IMR-90 (cell line): ENCODE results near the gene ALKBH3. TPM values are rescaled to one million over a fixed set of nuclear protein-coding genes. Genes with fewer than 3 reads are reported as not detected.

Source experiments
- ATAC-seq: fragments of 200-7000 bp; cut with Tn5 transposase; 2 replicates; pipeline ENCODE4 v1.9.1; 2020; ENCODE audit warnings: low read depth, mild to moderate bottlenecking, moderate library complexity
- BruUV-seq: library from RNA; stranded (reverse); fragments of 400-500 nt; replicated peaks from 2 replicates; lab custom pipeline; 2021; lab: Mats Ljungman, UMichigan
- CTCF ChIA-PET: fragments of 300-600 bp; formaldehyde crosslinking; extraction: SDS; loops from one replicate; lab custom pipeline; 2021; ENCODE audit warnings: antibody characterized with exemption; lab: Yijun Ruan, JAX
- POLR2A ChIA-PET: fragments of 300-600 bp; sonication (Branson Sonifier 250); formaldehyde crosslinking; loops from one replicate; lab custom pipeline; 2022; ENCODE audit warnings: antibody characterized with exemption; ENCODE audit not compliant: unreplicated experiment; lab: Charles Lee
- DNase-seq: peaks from one replicate; pipeline ENCODE4 v3.0.0; 2013
- H2AFZ ChIP-seq: replicated peaks from 2 replicates; pipeline ENCODE3; 2013; ENCODE audit warnings: low read length, mild to moderate bottlenecking; ENCODE audit not compliant: poor library complexity
- H2AK5ac ChIP-seq: 2 replicates; pipeline ENCODE4 v1.6.1; 2013; ENCODE audit warnings: low read depth, low read length, inconsistent platforms
- H2AK9ac ChIP-seq: replicated peaks from 2 replicates; pipeline ENCODE3; 2013; ENCODE audit warnings: mild to moderate bottlenecking, low read depth, low read length, moderate library complexity; ENCODE audit not compliant: poor library complexity
- H2BK120ac ChIP-seq: 2 replicates; pipeline ENCODE4 v1.6.1; 2013; ENCODE audit warnings: low read depth, low read length, inconsistent platforms
- H2BK15ac ChIP-seq: 3 replicates; pipeline ENCODE4 v1.6.1; 2013; ENCODE audit warnings: low read depth, low read length, inconsistent platforms
- H2BK20ac ChIP-seq: 2 replicates; pipeline ENCODE4 v1.6.1; 2013; ENCODE audit warnings: low read depth, mild to moderate bottlenecking, inconsistent platforms, low read length, moderate library complexity
- H2BK5ac ChIP-seq: 2 replicates; pipeline ENCODE4 v1.6.1; 2013; ENCODE audit warnings: mild to moderate bottlenecking, low read depth, low read length, inconsistent platforms; ENCODE audit not compliant: poor library complexity, severe bottlenecking
- H3K14ac ChIP-seq: replicated peaks from 2 replicates; pipeline ENCODE4 v1.6.1; 2013; ENCODE audit warnings: low read depth, low read length, inconsistent platforms
- H3K18ac ChIP-seq: 2 replicates; pipeline ENCODE4 v1.6.1; 2013; ENCODE audit warnings: low read depth, low read length, control low read depth
- H3K23ac ChIP-seq: 2 replicates; pipeline ENCODE4 v1.6.1; 2013; ENCODE audit warnings: low read depth, low read length, inconsistent platforms
- H3K27ac ChIP-seq: 2 replicates; pipeline ENCODE4 v1.5.1; 2013; ENCODE audit warnings: mild to moderate bottlenecking, control low read depth, low read length; ENCODE audit not compliant: insufficient read depth
- H3K27me3 ChIP-seq: 2 replicates; pipeline ENCODE4 v1.6.1; 2013; ENCODE audit warnings: low read length; ENCODE audit not compliant: control insufficient read depth, insufficient read depth
- H3K36me3 ChIP-seq: 2 replicates; pipeline ENCODE4 v1.6.1; 2013; ENCODE audit warnings: low read length, mixed read lengths; ENCODE audit not compliant: control insufficient read depth, insufficient read depth
- H3K4ac ChIP-seq: 2 replicates; pipeline ENCODE4 v1.6.1; 2013; ENCODE audit warnings: low read depth, low read length, inconsistent platforms
- H3K4me1 ChIP-seq: 2 replicates; pipeline ENCODE4 v1.6.1; 2013; ENCODE audit warnings: low read length, mixed read lengths; ENCODE audit not compliant: control insufficient read depth, insufficient read depth
- H3K4me2 ChIP-seq: 2 replicates; pipeline ENCODE4 v1.6.1; 2013; ENCODE audit warnings: low read depth, mild to moderate bottlenecking, control low read depth, low read length, moderate library complexity
- H3K4me3 ChIP-seq: 2 replicates; pipeline ENCODE4 v1.5.1; 2013; ENCODE audit warnings: low read depth, mild to moderate bottlenecking, control low read depth, low read length, moderate library complexity; ENCODE audit not compliant: insufficient read depth
- H3K56ac ChIP-seq: 2 replicates; pipeline ENCODE4 v1.6.1; 2013; ENCODE audit warnings: low read length, inconsistent platforms; ENCODE audit not compliant: insufficient read depth; ENCODE audit errors: extremely low read depth
- H3K79me1 ChIP-seq, 2 experiments: 2 replicates each; pipeline ENCODE4 v1.6.1; 2013; ENCODE audit warnings: low read length in 2 of 2, inconsistent platforms in 1 of 2, low read depth in 1 of 2
- H3K9ac ChIP-seq: 2 replicates; pipeline ENCODE4 v1.6.1; 2013; ENCODE audit warnings: low read depth, low read length, control low read depth
- H3K9me1 ChIP-seq: 2 replicates; pipeline ENCODE4 v1.6.1; 2013; ENCODE audit warnings: low read length, inconsistent platforms; ENCODE audit not compliant: insufficient read depth
- H3K9me3 ChIP-seq: 2 replicates; pipeline ENCODE4 v1.6.1; 2013; ENCODE audit warnings: low read length; ENCODE audit not compliant: control insufficient read depth, insufficient read depth
- H4K20me1 ChIP-seq: 2 replicates; pipeline ENCODE4 v1.6.1; 2013; ENCODE audit warnings: low read length, inconsistent platforms; ENCODE audit not compliant: insufficient read depth
- H4K5ac ChIP-seq: 2 replicates; pipeline ENCODE4 v1.6.1; 2013; ENCODE audit warnings: mild to moderate bottlenecking, low read depth, low read length, control low read depth
- H4K8ac ChIP-seq, 2 experiments: 2 replicates each; pipeline ENCODE4 v1.6.1; 2013; ENCODE audit warnings: low read depth in 2 of 2, low read length in 2 of 2, control low read depth in 1 of 2, inconsistent platforms in 1 of 2
- H4K91ac ChIP-seq: 2 replicates; pipeline ENCODE4 v1.6.1; 2013; ENCODE audit warnings: low read depth, low read length, inconsistent platforms; ENCODE audit not compliant: insufficient read depth
- BHLHE40 ChIP-seq: fragments of 150-350 bp; IDR thresholded peaks from 2 replicates; pipeline ENCODE4 v1.6.1; 2016; ENCODE audit warnings: mild to moderate bottlenecking, low read depth, low read length
- FOS ChIP-seq: fragments of 150-350 bp; IDR thresholded peaks from 2 replicates; pipeline ENCODE4 v1.6.1; 2016; ENCODE audit warnings: low read depth, low read length
- RAD21 ChIP-seq: IDR thresholded peaks from 2 replicates; pipeline ENCODE4 v1.6.1; 2012; ENCODE audit warnings: low read length, improper control_type of control experiment
- WGBS, 2 experiments: methylation state at CpG; one replicate each; pipeline versions ENCODE4 v1.1.5 to v1.1.7; 2013; ENCODE audit warnings: missing lambda C conversion rate in 2 of 2; ENCODE audit not compliant: insufficient read length in 1 of 2; ENCODE audit errors: extremely low coverage in 2 of 2; 5-methylcytosine and 5-hydroxymethylcytosine counted together
- dilution Hi-C: fragments of 300-500 bp; cut with HindIII; formaldehyde crosslinking; loops from one replicate; pipeline ENCODE4 v1.14.3; 2018; ENCODE audit warnings: low sequenced_read_pairs; ENCODE audit not compliant: unreplicated experiment
- in situ Hi-C: fragments of 300-500 bp; cut with MboI; formaldehyde crosslinking; loops from 3 replicates; pipeline ENCODE4 v1.14.3; 2019; ENCODE audit warnings: low sequenced_read_pairs, inconsistent platforms, mixed read lengths
- intact Hi-C: fragments of 100-400 bp; cut with micrococcal nuclease; formaldehyde crosslinking; loops from 2 replicates; pipeline ENCODE4 v1.10.0; 2022
- polyA plus RNA-seq, 3 experiments: library from polyadenylated mRNA; depleted of rRNA; stranded (reverse); fragments of >200 nt; gene quantifications; 2 replicates each; pipeline ENCODE4 v1.2.3, GENCODE V29; 2012; ENCODE audit warnings: low replicate concordance in 1 of 3
- total RNA-seq: library from RNA; depleted of rRNA; stranded (reverse); fragments of >200 nt; gene quantifications from 2 replicates; pipeline ENCODE4 v1.2.3, GENCODE V29; 2012
- TF ChIP-seq, protein P1 (sequence below): conservative IDR thresholded peaks from 2 replicates; pipeline ENCODE4 v1.5.1; 2012; ENCODE audit warnings: mild to moderate bottlenecking, low read depth, low read length, improper control_type of control experiment
- TF ChIP-seq, protein P2 (sequence below): fragments of 150-350 bp; IDR thresholded peaks from 2 replicates; pipeline ENCODE4 v1.6.1; 2017; ENCODE audit warnings: mild to moderate bottlenecking, antibody characterized with exemption, low read length, low read depth

Gene ALKBH3
- total and polyA plus RNA-seq, 2 of the 4 experiments (the other 2 are of a cell fraction): 27.7 to 62.9 TPM

DNA sequence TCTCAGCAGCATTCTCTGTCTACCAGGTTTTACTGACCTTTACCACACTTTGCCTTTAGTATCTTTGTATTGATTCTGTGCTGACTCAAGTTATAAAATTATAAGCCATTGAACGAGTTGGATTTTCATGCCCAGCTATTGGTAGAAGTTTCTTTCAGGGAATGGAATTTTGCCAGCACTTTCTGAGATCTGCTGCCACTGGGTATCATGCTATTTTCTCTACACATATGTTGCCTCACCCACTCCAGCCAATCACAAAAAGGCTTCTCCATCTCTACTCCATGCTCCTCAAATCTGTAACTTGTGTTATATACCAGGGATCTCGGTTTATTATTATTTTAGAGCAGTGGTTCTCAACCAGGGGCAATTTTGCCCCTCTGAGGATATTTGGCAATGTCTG, 87.0 kb downstream of the ALKBH3 start:
- no peak for DNase-seq
- Histone ChIP-seq H3K9ac (no peak overlapping the region), H2AK9ac (no peak overlapping the region), H2BK15ac (no peak overlapping the region), H3K36me3 (no peaks in the 10 kb centered on the region), H4K20me1 (no peaks in the 10 kb centered on the region), H2AK5ac (no peak overlapping the region), H2BK120ac (no peak overlapping the region), H3K27me3 (peaks cover 14% of the 10 kb centered on the region), H3K23ac (no peak overlapping the region), H3K4me2 (no peak overlapping the region), H2AFZ (no peak overlapping the region), H2BK20ac (no peak overlapping the region), H3K4me1 (no peaks in the 10 kb centered on the region), H4K5ac (no peak overlapping the region), H3K4ac (no peak overlapping the region), H3K27ac (no peak overlapping the region), H4K8ac (no peak overlapping the region), H3K9me1 (no peaks in the 10 kb centered on the region), H3K14ac (no peak overlapping the region), H3K56ac (no peak overlapping the region), H3K79me1 (no peaks in the 10 kb centered on the region), H3K18ac (no peak overlapping the region), H4K91ac (no peak overlapping the region), H2BK5ac (no peak overlapping the region), H3K9me3 (no peaks in the 10 kb centered on the region), H3K4me3 (no peak overlapping the region)
- no CpG with 5 or more reads among the region's 2 CpGs for WGBS, 2 experiments
- dilution Hi-C loops: no loop called here
- intact Hi-C loops: no loop called here
- TF ChIP-seq, protein P1, sequence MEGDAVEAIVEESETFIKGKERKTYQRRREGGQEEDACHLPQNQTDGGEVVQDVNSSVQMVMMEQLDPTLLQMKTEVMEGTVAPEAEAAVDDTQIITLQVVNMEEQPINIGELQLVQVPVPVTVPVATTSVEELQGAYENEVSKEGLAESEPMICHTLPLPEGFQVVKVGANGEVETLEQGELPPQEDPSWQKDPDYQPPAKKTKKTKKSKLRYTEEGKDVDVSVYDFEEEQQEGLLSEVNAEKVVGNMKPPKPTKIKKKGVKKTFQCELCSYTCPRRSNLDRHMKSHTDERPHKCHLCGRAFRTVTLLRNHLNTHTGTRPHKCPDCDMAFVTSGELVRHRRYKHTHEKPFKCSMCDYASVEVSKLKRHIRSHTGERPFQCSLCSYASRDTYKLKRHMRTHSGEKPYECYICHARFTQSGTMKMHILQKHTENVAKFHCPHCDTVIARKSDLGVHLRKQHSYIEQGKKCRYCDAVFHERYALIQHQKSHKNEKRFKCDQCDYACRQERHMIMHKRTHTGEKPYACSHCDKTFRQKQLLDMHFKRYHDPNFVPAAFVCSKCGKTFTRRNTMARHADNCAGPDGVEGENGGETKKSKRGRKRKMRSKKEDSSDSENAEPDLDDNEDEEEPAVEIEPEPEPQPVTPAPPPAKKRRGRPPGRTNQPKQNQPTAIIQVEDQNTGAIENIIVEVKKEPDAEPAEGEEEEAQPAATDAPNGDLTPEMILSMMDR: no peak
- TF ChIP-seq BHLHE40: no peak
- TF ChIP-seq, protein P2, sequence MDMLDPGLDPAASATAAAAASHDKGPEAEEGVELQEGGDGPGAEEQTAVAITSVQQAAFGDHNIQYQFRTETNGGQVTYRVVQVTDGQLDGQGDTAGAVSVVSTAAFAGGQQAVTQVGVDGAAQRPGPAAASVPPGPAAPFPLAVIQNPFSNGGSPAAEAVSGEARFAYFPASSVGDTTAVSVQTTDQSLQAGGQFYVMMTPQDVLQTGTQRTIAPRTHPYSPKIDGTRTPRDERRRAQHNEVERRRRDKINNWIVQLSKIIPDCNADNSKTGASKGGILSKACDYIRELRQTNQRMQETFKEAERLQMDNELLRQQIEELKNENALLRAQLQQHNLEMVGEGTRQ: no peak
- TF ChIP-seq FOS: no peak
- no peak for TF ChIP-seq RAD21
- in situ Hi-C loops: no loop called here
- CTCF ChIA-PET: no interaction called here
- POLR2A ChIA-PET: no interaction called here
- no TSS peak for BruUV-seq
- ATAC-seq: no peak
